Activated CD8-positive, alpha-beta T cell treated with anti-CD3 and anti-CD28 coated beads for 36 hours (primary cell): Measurements from ENCODE around the gene SRPRB. TPM values are rescaled to one million over a fixed set of nuclear protein-coding genes. Genes with fewer than 3 reads are reported as not detected.

ENCODE experiments used
- ATAC-seq: fragments of 200-7000 bp; cut with Tn5 transposase; one replicate; pipeline ENCODE4 v1.10.0; 2021; ENCODE audit warnings: mild to moderate bottlenecking, moderate library complexity
- CTCF ChIA-PET: fragments of 350-600 bp; sonication (Branson Sonifier 250); formaldehyde crosslinking; loops from one replicate; lab custom pipeline; 2021; ENCODE audit warnings: antibody characterized with exemption; lab: Charles Lee
- POLR2A ChIA-PET: fragments of 350-600 bp; sonication (Branson Sonifier 250); formaldehyde crosslinking; loops from one replicate; lab custom pipeline; 2021; ENCODE audit warnings: antibody characterized with exemption; lab: Charles Lee
- DNase-seq: peaks from one replicate; pipeline ENCODE4 v3.0.0-alpha.2; 2020
- H3K27ac Mint-ChIP-seq: one replicate; pipeline ENCODE4 v1.8.0; 2021; ENCODE audit warnings: mild to moderate bottlenecking, mixed read lengths
- H3K27me3 Mint-ChIP-seq: one replicate; pipeline ENCODE4 v1.8.0; 2021; ENCODE audit warnings: mixed read lengths
- H3K36me3 Mint-ChIP-seq: one replicate; pipeline ENCODE4 v1.8.0; 2021; ENCODE audit warnings: low read depth, mixed read lengths
- H3K4me1 Mint-ChIP-seq: one replicate; pipeline ENCODE4 v1.8.0; 2021; ENCODE audit warnings: low read depth, mixed read lengths
- H3K4me3 Mint-ChIP-seq: one replicate; pipeline ENCODE4 v1.8.0; 2021; ENCODE audit warnings: mild to moderate bottlenecking, moderate library complexity, mixed read lengths
- H3K9me3 Mint-ChIP-seq: one replicate; pipeline ENCODE4 v1.8.0; 2021; ENCODE audit warnings: mixed read lengths
- CTCF ChIP-seq: fragments of 200-600 bp; IDR thresholded peaks from one replicate; pipeline ENCODE4 v1.8.0; 2022; ENCODE audit warnings: antibody characterized with exemption, mild to moderate bottlenecking
- intact Hi-C: fragments of 100-400 bp; cut with micrococcal nuclease; formaldehyde crosslinking; loops from one replicate; pipeline ENCODE4 v1.10.0; 2022
- total RNA-seq, 2 experiments: library from RNA; stranded (reverse); gene quantifications; one replicate each; pipeline ENCODE4 v1.2.3, GENCODE V29; 2021

The SRPRB gene
- total RNA-seq, 2 experiments from 2014 or later = 63.8 to 65.8 TPM

GRCh38 chr3:133843634-133844033 lies 38.0 kb downstream of the SRPRB start:
- Mint-ChIP-seq H3K27ac (no peak overlapping the region), H3K4me3 (no peak overlapping the region), H3K9me3 (no peaks in the 10 kb centered on the region), H3K27me3 (peaks cover 2% of the 10 kb centered on the region), H3K4me1 (no peaks in the 10 kb centered on the region), H3K36me3 (no peaks in the 10 kb centered on the region)
- intact Hi-C loops = no loop called here
- ATAC-seq (no peak), DNase-seq (no peak)
- no peak for TF ChIP-seq CTCF
- POLR2A ChIA-PET = no interaction called here
- CTCF ChIA-PET = no interaction called here

- Mint-ChIP-seq H3K4me3 (no peak overlapping the region), H3K4me1 (no peaks in the 10 kb centered on the region), H3K27ac (no peak overlapping the region), H3K36me3 (no peaks in the 10 kb centered on the region), H3K27me3 (peaks cover 2% of the 10 kb centered on the region), H3K9me3 (no peaks in the 10 kb centered on the region)
- ChIA-PET POLR2A (no interaction called here), CTCF (no interaction called here)
- intact Hi-C loops = no loop called here
- ATAC-seq (no peak), DNase-seq (no peak)
- no peak for TF ChIP-seq CTCF
Measured at GRCh38 chr3:133845127-133845526, 39.5 kb downstream of the SRPRB start.

DNA sequence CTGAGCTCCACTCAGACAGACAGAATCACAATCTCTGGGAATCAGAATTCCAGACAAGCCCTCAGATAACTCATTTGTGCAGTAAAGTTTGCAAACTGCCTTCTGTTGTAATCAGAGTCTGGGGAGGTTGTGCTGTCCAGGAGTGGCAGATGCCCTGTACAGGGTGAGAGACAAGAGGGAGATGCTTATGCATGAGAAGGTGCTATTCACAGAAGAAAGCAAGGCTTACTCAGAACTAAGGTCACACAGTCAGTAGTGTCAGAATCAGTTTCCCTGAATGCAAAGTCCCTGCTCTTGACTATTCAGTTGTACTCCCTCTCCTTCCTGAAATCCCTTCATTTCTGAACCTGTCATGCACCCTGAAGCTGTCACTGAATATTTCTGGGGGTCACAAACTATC lies 43.7 kb downstream of the SRPRB start:
- Mint-ChIP-seq H3K9me3 (no peaks in the 10 kb centered on the region), H3K27me3 (peaks cover 2% of the 10 kb centered on the region), H3K4me1 (no peaks in the 10 kb centered on the region), H3K27ac (no peak overlapping the region), H3K36me3 (no peaks in the 10 kb centered on the region), H3K4me3 (no peak overlapping the region)
- CTCF ChIA-PET = interaction anchor here (0.6 kb wide), 1 partner anchor 15 kb away, joined by 3 read pairs; no protein-coding TSS in a partner anchor
- POLR2A ChIA-PET = no interaction called here
- no peak for TF ChIP-seq CTCF
- intact Hi-C loops = no loop called here
- ATAC-seq (peak; percentile 29), DNase-seq (no peak)

- ChIA-PET CTCF (no interaction called here), POLR2A (interaction anchor here (0.7 kb wide), 1 partner anchor 545 kb away, joined by 3 read pairs; no protein-coding TSS in a partner anchor)
- Mint-ChIP-seq H3K9me3 (no peaks in the 10 kb centered on the region), H3K27ac (no peak overlapping the region), H3K36me3 (no peaks in the 10 kb centered on the region), H3K27me3 (peaks cover 2% of the 10 kb centered on the region), H3K4me3 (no peak overlapping the region), H3K4me1 (no peaks in the 10 kb centered on the region)
- no peak for TF ChIP-seq CTCF
- DNase-seq (no peak), ATAC-seq (no peak)
- intact Hi-C loops = no loop called here
Measured at GRCh38 chr3:133850034-133850433, 44.4 kb downstream of the SRPRB start.

DNA sequence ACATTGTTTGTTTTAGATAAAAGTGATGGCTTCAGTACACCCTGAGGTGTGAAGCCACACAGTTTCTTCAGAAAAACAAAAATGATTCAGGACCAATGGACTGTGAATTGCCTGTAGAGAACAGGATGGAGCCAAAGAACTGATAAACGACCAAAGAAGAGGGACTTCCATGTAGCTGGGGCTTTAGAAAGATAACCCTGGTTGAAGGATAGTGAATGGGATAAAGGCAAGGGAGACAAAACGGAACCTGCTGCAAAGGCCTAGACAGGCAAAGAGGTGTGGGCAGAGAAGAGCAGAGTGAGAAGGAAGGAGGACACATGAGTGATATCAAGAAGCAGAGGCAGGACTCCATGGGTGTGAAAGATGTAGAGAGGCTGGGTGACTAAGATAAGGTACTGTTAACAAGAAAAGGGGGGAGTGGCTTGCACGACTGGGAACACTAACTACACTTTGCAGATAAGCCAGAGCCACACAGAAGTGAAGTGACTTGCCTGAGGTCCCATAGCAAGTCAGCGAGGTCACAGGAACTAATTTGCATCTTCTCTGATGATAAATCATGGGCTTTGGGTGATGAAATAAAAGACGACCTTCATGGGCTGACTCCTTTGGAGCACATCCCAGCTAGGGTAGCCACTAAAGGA lies 45.8 kb downstream of the SRPRB start:
- no peaks in the 10 kb centered on the region for H3K9me3 Mint-ChIP-seq
- no peak for TF ChIP-seq CTCF
- no peaks in the 10 kb centered on the region for H3K36me3 Mint-ChIP-seq
- ATAC-seq (peak; percentile 78), DNase-seq (peak; percentile 47)
- intact Hi-C loops = no loop called here
- peaks cover 2% of the 10 kb centered on the region for H3K27me3 Mint-ChIP-seq
- no peaks in the 10 kb centered on the region for H3K4me1 Mint-ChIP-seq
- no peak overlapping the region for H3K4me3 Mint-ChIP-seq
- ChIA-PET CTCF (no interaction called here), POLR2A (no interaction called here)
- no peak overlapping the region for H3K27ac Mint-ChIP-seq
